Suprapubic skin (tissue), 3 donors: Measurements from ENCODE around the gene CHMP2B.

Experiments
- CTCF ChIP-seq, 2 donors: fragments of 200-600 bp in 1 of 2; fragments of 450-650 bp in 1 of 2; sonication (generic) in 1 of 2; IDR thresholded peaks; one replicate each; pipeline ENCODE4 v1.5.1; 2016 to 2019; ENCODE audit warnings: antibody characterized with exemption in 2 of 2, mild to moderate bottlenecking in 1 of 2, moderate library complexity in 1 of 2
- POLR2A ChIP-seq, 2 donors: fragments of 450-650 bp; IDR thresholded peaks; one replicate each; pipeline ENCODE4 v1.6.1; 2017; ENCODE audit warnings: antibody characterized with exemption in 2 of 2, mild to moderate bottlenecking in 2 of 2, moderate library complexity in 2 of 2

DNA sequence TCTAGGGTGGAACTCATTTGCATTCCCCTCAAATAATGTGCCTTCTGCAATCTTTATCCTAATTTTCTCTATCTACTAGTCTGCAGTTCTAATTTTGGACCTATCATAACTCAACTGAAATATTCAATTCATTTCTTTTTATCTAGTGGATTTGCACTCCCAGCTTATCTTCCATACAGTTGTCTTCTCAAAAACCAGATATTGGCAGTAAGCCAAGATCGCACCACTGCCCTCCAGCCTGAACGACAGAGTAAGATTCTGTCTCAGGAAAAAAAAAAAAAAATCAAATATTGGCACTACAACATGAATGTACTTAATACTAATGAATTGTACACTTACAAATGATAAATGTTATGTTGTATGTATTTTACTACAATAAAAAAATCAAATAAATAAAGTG lies 18.0 kb upstream of the CHMP2B start:
- TF ChIP-seq POLR2A (IDR thresholded peaks at IDR 0.05) (no peak), CTCF (IDR thresholded peaks at IDR 0.05) (no peak)
